ENCODE data around the gene EEA1. TPM values are rescaled to one million over a fixed set of nuclear protein-coding genes. Genes with fewer than 3 reads are reported as not detected.
"Not testable (repeated sequence)": the region's sequence is repeated elsewhere in the genome, so short reads cannot be mapped to it uniquely, and the experiment has no call there.

The EEA1 gene
- total RNA-seq, 1 donor from 2014 or later, result 8.5 TPM

DNA sequence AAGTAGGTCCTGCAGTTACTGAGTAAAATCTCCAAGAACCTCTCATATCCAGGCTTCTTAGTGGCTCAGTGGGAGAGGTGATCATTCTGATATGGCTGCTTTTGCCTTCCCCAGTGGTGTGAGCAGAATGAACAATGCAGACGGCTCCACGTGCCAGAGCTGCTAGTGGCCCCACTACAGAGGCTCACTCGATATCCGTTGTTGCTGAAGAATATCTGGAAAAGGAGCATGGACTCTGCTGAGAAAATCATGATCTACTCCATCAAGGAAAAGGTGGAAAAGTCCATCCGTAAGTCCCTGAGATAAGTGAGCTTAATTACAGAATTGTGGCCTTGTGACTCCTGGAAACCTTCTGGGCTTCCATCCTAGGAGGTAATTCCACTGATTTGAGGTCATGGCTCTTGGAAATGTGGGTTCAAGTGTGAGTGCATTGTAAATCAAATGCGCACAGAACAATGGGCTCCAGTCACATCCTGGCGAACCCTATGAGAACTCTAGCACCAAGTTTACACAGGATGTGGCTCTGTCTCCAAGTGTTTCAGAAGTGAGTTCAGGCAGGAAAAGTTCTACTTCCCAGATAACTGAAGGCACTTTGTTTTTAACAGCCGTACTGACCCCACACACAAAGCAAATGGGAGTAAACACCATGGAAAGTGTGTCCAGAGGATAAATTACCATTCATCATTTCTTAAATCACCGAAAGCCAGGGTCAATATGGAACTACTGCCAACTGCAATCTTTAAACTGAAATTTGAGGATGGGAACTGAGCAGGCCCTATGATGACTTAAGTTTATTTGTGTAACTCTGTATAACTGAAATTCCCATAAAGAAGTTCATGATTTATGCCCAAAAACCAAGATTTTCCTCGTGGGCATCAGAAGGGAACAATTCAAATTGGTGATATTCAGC, 174.9 kb downstream of the EEA1 start:
- DNase-seq (ENCODE audit: low read depth in 2 of 2), result peak; percentile 26 to 100

DNA sequence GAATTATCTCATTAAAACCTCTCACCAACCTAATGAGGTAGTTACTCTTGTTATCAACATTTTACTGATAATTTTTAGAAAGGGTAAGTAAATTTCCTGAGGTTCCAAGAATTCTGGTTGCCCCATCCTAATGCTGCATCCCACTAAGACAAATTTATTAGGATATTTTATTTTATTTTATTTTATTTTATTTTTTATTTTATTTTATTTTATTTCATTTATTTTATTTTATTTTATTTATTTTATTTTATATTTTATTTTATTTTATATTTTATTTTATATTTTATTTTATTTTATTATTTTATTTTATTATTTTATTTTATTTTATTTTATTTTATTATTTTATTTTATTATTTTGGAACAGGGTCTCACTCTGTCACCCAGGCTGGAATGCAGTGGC, 179.4 kb downstream of the EEA1 start:
- not testable (repeated sequence) for DNase-seq (ENCODE audit: low read depth in 2 of 2)

GRCh38 chr12:92747151-92747550, 181.9 kb downstream of the EEA1 start:
- no peak for DNase-seq (ENCODE audit: low read depth in 2 of 2)

DNA sequence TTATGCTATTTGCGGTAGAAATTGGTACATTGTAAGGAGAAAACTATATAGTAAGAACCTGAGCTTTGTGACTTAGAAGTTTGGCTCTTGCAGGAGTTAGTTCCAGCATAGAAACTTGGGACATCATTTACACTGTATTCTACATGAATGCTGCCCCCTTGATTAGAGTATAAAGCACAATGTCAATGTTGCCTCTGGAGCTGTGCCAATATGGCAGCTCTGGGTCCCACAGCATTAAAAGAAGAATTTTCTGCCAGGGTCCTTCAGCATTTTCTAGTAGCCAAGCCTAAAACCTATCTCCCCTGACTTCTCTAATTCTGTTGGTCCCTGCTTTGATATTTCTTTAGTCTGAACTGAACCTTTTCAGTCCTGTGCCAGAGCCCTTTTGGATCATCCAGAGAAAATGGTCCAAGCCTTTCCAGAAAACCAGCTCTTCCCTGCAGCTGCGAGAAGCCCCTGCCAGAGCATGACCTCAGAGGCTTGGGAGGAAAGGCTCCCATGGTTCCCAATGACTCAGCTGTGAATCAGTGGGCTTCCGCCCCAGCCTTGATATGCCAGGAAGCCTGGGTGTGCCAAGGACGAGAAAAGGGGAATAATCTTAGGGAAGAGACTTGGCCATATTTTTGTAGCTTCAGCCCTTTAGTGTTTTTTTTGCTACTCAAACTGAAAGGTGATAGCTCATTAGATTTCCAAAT, 183.1 kb downstream of the EEA1 start:
- peak; percentile 66 to 100 for DNase-seq (ENCODE audit: low read depth in 2 of 2)

GRCh38 chr12:92743026-92743425, 186.1 kb downstream of the EEA1 start:
- DNase-seq (ENCODE audit: low read depth in 2 of 2), result no peak

- no peak for DNase-seq (ENCODE audit: low read depth in 2 of 2)
These were observed 188.7 kb downstream of the EEA1 start for GRCh38 chr12:92740411-92740810.

- peak in 1 of 2 donors; percentile 45 for DNase-seq (ENCODE audit: low read depth in 2 of 2)
These were observed 190.0 kb downstream of the EEA1 start for GRCh38 chr12:92739113-92739512.

GRCh38 chr12:92737855-92738850, 190.9 kb downstream of the EEA1 start:
- no peak for DNase-seq (ENCODE audit: low read depth in 2 of 2)

GRCh38 chr12:92736605-92737004, 192.5 kb downstream of the EEA1 start:
- DNase-seq (ENCODE audit: low read depth in 2 of 2), result no peak

- DNase-seq (ENCODE audit: low read depth in 2 of 2), result peak; percentile 89 to 96
These were observed 193.9 kb downstream of the EEA1 start for GRCh38 chr12:92735131-92735721.

DNA sequence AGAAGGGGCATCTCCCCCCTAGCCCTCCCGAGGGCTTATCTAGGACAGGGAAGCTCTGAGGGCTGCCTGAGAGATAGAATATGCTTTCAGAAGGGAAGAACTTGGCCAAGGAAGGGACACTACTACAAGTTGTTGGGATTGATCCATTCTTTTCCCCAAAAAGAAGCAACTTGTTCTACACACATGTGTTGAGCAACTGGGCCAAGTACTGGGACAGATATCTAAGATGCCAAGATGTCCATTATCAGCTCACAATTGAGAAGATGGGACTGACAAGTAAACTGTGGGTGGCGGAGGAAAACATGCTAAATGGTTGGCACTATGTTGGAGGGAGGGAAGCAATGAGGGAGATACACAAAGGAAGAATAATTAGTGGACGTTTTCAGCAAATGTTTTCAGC, 195.4 kb downstream of the EEA1 start:
- no peak for DNase-seq (ENCODE audit: low read depth in 2 of 2)

GRCh38 chr12:92733181-92733580, 195.9 kb downstream of the EEA1 start:
- DNase-seq (ENCODE audit: low read depth in 2 of 2), result no peak

DNA sequence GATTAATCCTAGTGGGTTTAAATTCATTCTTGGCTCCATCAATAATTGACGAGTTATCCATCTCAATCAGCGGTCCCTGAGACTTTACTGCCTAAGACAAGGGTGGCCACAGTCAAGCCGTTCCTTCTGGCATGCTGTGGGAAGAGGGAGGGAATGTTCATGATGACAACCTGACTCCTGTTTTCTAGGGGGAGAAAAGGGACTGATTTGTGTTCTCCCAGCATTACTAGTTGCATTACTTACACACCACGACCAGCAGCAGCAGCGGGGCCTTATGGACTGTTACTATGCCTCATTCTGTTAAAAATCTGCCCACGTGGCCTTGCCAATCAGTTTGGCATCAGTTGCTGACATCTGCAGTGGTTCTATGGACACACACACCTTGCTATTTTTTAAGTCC, 196.4 kb downstream of the EEA1 start:
- no peak for DNase-seq (ENCODE audit: low read depth in 2 of 2)

- DNase-seq (ENCODE audit: low read depth in 2 of 2), result no peak
These were observed 196.9 kb downstream of the EEA1 start for GRCh38 chr12:92732216-92732615.

- no peak for DNase-seq (ENCODE audit: low read depth in 2 of 2)
These were observed 198.3 kb downstream of the EEA1 start for GRCh38 chr12:92730758-92731157.

DNA sequence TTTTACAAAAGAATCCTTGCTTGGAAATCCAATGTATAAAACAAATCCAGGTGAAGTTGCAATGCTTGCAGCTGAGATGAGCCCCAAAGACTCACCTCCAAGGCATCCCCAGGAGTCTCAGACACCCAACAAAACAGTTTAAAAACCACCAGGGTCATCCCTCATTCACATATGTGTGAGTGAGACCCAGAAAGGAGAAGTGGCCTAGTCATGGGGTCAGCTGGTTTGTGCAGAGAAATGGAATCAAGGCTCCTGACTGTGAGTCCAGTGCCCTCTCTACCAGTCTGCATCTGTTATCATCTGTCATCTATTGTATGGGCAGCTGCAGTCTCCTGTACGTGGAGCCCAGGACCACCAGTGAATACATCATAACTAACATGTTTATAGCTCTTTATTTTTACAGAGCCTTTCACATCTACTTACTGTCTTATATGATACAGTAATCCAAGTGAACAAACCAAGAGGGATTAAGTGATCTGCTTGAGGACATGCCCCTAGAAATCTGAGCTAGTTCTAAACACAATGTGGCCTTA, 199.3 kb downstream of the EEA1 start:
- no peak for DNase-seq (ENCODE audit: low read depth in 2 of 2)

DNA sequence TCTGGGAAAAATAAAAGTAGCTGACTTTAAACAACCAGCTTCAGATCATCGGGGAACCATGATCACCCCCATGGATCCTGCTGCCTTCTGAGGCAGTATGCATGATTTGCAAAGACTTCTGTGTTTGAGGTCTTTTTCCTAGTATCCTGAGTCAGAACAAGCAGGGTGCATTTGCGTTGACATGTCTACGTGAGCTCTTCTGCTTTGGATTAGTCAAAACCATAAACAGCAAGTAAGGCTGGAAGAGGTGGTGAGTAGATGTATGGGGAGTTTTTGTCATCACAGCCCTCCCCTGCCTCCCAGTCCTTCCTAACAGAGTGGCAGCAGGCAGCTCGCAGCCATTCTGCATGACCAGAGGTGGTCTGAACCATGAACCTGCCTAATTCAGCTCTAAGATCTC, 202.2 kb downstream of the EEA1 start:
- no peak for DNase-seq (ENCODE audit: low read depth in 2 of 2)

GRCh38 chr12:92722897-92723296, 206.2 kb downstream of the EEA1 start:
- no peak for DNase-seq (ENCODE audit: low read depth in 2 of 2)

DNA sequence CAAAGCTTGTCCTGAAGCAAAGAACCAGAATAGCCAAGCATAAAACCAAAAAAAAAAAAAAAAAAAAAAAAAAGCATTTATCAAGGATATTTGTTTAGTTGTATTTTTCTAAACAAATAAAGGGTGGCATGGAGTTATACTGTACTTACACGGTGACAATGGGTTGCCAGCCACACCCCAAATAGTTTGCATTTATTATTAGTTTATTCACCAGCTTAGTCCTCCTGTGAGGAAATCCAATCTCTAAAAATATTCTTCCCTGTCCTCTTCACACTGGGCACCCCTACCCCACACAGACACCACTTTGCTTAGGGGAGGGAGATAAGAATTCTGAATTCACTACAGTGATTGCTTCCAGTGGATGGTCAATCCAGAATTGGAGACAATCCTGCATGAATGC, 207.4 kb downstream of the EEA1 start:
- DNase-seq (ENCODE audit: low read depth in 2 of 2), result no peak

DNA sequence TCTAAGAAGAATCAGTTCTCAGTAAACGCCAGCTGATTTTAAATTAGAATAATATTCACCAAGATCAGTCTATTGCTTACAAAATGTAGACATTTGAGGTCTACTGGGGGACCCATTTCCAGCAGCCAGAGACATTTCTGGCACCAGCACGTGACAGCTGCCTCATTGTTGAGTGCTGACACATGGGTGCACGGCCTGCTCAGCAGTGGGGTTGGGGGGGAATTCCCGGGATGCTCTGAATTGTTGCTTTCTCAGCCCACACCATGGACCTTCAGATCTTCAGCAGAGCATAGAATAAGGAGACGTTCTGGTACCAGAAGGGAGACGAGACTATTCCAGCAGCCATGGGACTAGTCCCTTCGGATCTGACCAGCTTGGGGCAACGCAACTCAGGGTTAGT, 208.0 kb downstream of the EEA1 start:
- no peak for DNase-seq (ENCODE audit: low read depth in 2 of 2)
